OCI-LY1 (cell line): ENCODE measurements around the gene RPS23.

Experiments used
- H2AFZ ChIP-seq: fragments of 200-600 bp; sonication (generic), shearing (Covaris generic); 2 replicates; pipeline ENCODE4 v1.6.0; 2014; ENCODE audit warnings: antibody characterized with exemption, mild to moderate bottlenecking, low read length
- H3F3A ChIP-seq: fragments of 200-600 bp; sonication (generic), shearing (Covaris generic); 2 replicates; pipeline ENCODE4 v1.6.0; 2014; ENCODE audit warnings: mild to moderate bottlenecking, antibody characterized with exemption, low read length, moderate library complexity; ENCODE audit not compliant: insufficient read depth
- H3K27ac ChIP-seq: fragments of 200-600 bp; sonication (generic); 2 replicates; pipeline ENCODE4 v1.5.1; 2014; ENCODE audit warnings: low read length, mixed run types, mild to moderate bottlenecking, low read depth; ENCODE audit not compliant: poor library complexity, severe bottlenecking
- H3K27me3 ChIP-seq: fragments of 200-600 bp; sonication (generic); 2 replicates; pipeline ENCODE4 v1.6.0; 2014; ENCODE audit warnings: antibody characterized with exemption, mild to moderate bottlenecking, low read length, moderate library complexity; ENCODE audit not compliant: insufficient read depth
- H3K36me3 ChIP-seq: fragments of 200-600 bp; sonication (generic); 2 replicates; pipeline ENCODE4 v1.6.1; 2014; ENCODE audit warnings: mild to moderate bottlenecking, antibody characterized with exemption, low read length, moderate library complexity, mixed read lengths; ENCODE audit not compliant: insufficient read depth
- H3K4me1 ChIP-seq: fragments of 200-600 bp; sonication (generic); 2 replicates; pipeline ENCODE4 v1.5.1; 2014; ENCODE audit warnings: mild to moderate bottlenecking, low read length, moderate library complexity; ENCODE audit not compliant: insufficient read depth, severe bottlenecking
- H3K4me2 ChIP-seq: fragments of 200-600 bp; sonication (generic), shearing (Covaris generic); 2 replicates; pipeline ENCODE4 v1.6.1; 2014; ENCODE audit warnings: low read length
- H3K4me3 ChIP-seq: fragments of 200-600 bp; sonication (generic); 2 replicates; pipeline ENCODE4 v1.5.1; 2014; ENCODE audit warnings: low read length, low read depth, mild to moderate bottlenecking, mixed read lengths; ENCODE audit not compliant: poor library complexity, severe bottlenecking
- H3K79me2 ChIP-seq: fragments of 200-600 bp; shearing (Covaris generic); 2 replicates; pipeline ENCODE4 v1.6.1; 2016; ENCODE audit warnings: mixed run types, low read length, mixed read lengths; ENCODE audit not compliant: insufficient read depth
- H3K9ac ChIP-seq: fragments of 200-600 bp; sonication (generic), shearing (Covaris generic); 2 replicates; pipeline ENCODE4 v1.6.1; 2014; ENCODE audit warnings: mild to moderate bottlenecking, low read length, mixed read lengths
- H3K9me2 ChIP-seq: fragments of 200-600 bp; sonication (generic), shearing (Covaris generic); 2 replicates; pipeline ENCODE4 v1.6.1; 2014; ENCODE audit warnings: low read depth, mild to moderate bottlenecking, low read length, mixed read lengths
- H3K9me3 ChIP-seq: fragments of 200-600 bp; shearing (Covaris generic); 2 replicates; pipeline ENCODE4 v1.6.1; 2014; ENCODE audit warnings: low read length, mixed read lengths
- H4K20me1 ChIP-seq: fragments of 200-600 bp; sonication (generic), shearing (Covaris generic); 2 replicates; pipeline ENCODE4 v1.6.0; 2016; ENCODE audit warnings: mild to moderate bottlenecking, low read length; ENCODE audit not compliant: insufficient read depth
- CTCF ChIP-seq: fragments of 200-600 bp; sonication (generic), shearing (Covaris generic); IDR thresholded peaks from 2 replicates; pipeline ENCODE4 v1.5.1; 2017; ENCODE audit warnings: mild to moderate bottlenecking, antibody characterized with exemption, low read length, moderate library complexity, mixed read lengths
- EZH2 ChIP-seq: fragments of 200-600 bp; sonication (generic), shearing (Covaris generic); IDR thresholded peaks from 2 replicates; pipeline ENCODE4 v1.8.0; 2017; ENCODE audit warnings: borderline replicate concordance, mixed run types, mild to moderate bottlenecking, antibody characterized with exemption, low read length, moderate library complexity, mixed read lengths

RPS23 gene

DNA sequence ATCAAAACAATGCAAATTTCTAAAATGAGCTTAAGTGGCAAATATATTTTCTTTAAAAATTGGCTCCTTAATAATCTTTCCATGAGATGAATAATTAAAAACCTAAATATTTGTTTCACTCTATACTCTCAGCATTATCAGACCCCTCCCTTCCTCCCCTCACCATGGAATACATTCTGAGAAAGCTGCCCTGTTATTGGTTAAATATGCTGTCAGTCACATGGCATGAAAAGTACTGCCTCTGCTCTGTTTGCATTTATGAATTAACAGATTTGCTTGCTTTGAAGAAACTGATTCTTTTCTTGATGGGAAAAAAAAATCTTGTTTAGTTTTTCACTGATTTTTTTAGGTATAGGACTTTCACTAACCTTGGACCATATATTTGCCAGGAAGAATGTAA, 17.0 kb upstream of the RPS23 start:
- no peak overlapping the region for H2AFZ ChIP-seq
- no peaks in the 10 kb centered on the region for H3K4me1 ChIP-seq
- no peaks in the 10 kb centered on the region for H3K36me3 ChIP-seq
- no peaks in the 10 kb centered on the region for H3F3A ChIP-seq
- H3K27ac ChIP-seq = no peak overlapping the region
- no peak overlapping the region for H3K4me3 ChIP-seq
- H3K9ac ChIP-seq = no peak overlapping the region
- no peaks in the 10 kb centered on the region for H3K79me2 ChIP-seq
- H3K4me2 ChIP-seq = no peak overlapping the region
- no peaks in the 10 kb centered on the region for H3K9me3 ChIP-seq
- no peaks in the 10 kb centered on the region for H3K9me2 ChIP-seq
- H4K20me1 ChIP-seq = no peaks in the 10 kb centered on the region
- no peaks in the 10 kb centered on the region for H3K27me3 ChIP-seq
- no peak for TF ChIP-seq EZH2
- TF ChIP-seq CTCF = no peak

- Histone ChIP-seq H4K20me1 (no peaks in the 10 kb centered on the region), H3K4me2 (no peak overlapping the region), H3F3A (no peaks in the 10 kb centered on the region), H3K27me3 (no peaks in the 10 kb centered on the region), H3K36me3 (no peaks in the 10 kb centered on the region), H3K9me3 (no peaks in the 10 kb centered on the region), H3K9ac (no peak overlapping the region), H3K4me1 (no peaks in the 10 kb centered on the region), H2AFZ (no peak overlapping the region), H3K79me2 (no peaks in the 10 kb centered on the region), H3K9me2 (no peaks in the 10 kb centered on the region), H3K4me3 (no peak overlapping the region), H3K27ac (no peak overlapping the region)
- TF ChIP-seq EZH2 (no peak), CTCF (no peak)
Measured at GRCh38 chr5:82291420-82291819, 13.3 kb upstream of the RPS23 start.

- H3K4me2 ChIP-seq = no peak overlapping the region
- H4K20me1 ChIP-seq = no peaks in the 10 kb centered on the region
- H3K36me3 ChIP-seq = no peaks in the 10 kb centered on the region
- no peaks in the 10 kb centered on the region for H3K9me3 ChIP-seq
- no peaks in the 10 kb centered on the region for H3F3A ChIP-seq
- no peak overlapping the region for H2AFZ ChIP-seq
- H3K4me1 ChIP-seq = no peaks in the 10 kb centered on the region
- H3K27me3 ChIP-seq = no peaks in the 10 kb centered on the region
- TF ChIP-seq EZH2 = no peak
- TF ChIP-seq CTCF = no peak
- H3K79me2 ChIP-seq = no peaks in the 10 kb centered on the region
- H3K9me2 ChIP-seq = no peaks in the 10 kb centered on the region
- no peak overlapping the region for H3K9ac ChIP-seq
- no peak overlapping the region for H3K4me3 ChIP-seq
- H3K27ac ChIP-seq = no peak overlapping the region
Measured at GRCh38 chr5:82290908-82291307, 12.8 kb upstream of the RPS23 start.
